ENCODE data around the gene ZHX3. TPM values are rescaled to one million over a fixed set of nuclear protein-coding genes. Genes with fewer than 3 reads are reported as not detected.

The ZHX3 gene
- total RNA-seq, 1 donor from 2014 or later: 34.5 TPM

GRCh38 chr20:41347523-41348429 is 30.2 kb upstream of the ZHX3 start:
- no peak for DNase-seq
- Histone ChIP-seq H3K27me3 (ENCODE audit: low read depth) (no peaks in the 10 kb centered on the region), H3K4me3 (no peak overlapping the region), H3K9me3 (no peaks in the 10 kb centered on the region), H3K27ac (no peak overlapping the region), H3K4me1 (no peaks in the 10 kb centered on the region), H3K36me3 (peaks cover 32% of the 10 kb centered on the region)
- no peak for ATAC-seq
- intact Hi-C loops (cut with DNase I): no loop called here
- no peak for TF ChIP-seq CTCF (IDR thresholded peaks at IDR 0.05)

- ATAC-seq (no peak), DNase-seq (no peak)
- Histone ChIP-seq H3K9me3 (no peaks in the 10 kb centered on the region), H3K36me3 (peaks cover 25% of the 10 kb centered on the region), H3K4me3 (no peak overlapping the region), H3K27me3 (ENCODE audit: low read depth) (no peaks in the 10 kb centered on the region), H3K4me1 (peaks cover 9% of the 10 kb centered on the region), H3K27ac (no peak overlapping the region)
- intact Hi-C loops (cut with DNase I): no loop called here
- no peak for TF ChIP-seq CTCF (IDR thresholded peaks at IDR 0.05)
Observed at GRCh38 chr20:41345729-41346067, 28.2 kb upstream of the ZHX3 start.

DNA sequence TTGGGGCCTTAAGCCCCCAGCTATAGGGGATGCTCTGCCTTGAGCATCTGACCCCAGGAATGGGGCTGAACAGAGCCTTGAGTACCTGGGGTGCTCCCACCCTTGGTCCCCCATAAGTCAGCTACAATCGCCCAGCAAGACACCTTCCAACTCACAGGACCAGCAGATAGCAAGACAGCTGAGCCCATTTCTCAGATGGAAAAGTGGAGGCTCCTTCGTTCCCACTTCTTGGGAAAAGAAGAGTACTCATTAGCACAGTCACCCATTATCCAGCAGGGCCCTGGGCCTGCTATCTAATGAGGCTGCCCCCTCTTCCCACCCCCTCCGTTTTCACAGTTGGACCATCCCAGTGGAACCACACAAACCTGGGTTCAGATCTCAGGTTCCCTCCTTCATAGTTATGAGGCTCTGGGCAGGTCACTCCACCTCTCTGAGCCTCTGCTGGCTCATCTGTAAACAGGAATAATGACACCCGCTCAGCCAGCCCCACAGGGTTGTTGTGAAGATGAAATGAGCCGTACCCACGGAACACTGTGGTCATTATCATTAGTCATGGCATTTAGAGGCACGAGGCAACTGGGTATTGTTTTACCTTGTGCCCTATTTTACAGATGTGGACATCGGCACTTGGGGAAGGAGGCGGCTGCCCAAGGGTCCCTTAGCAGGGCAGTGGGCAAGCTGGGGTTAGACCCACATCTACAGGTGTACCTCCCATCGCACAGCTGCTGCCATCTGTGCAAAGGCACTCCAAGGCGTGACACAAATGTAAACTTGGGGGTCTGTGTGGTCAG is 27.6 kb upstream of the ZHX3 start:
- H3K9me3 ChIP-seq: no peaks in the 10 kb centered on the region
- H3K4me3 ChIP-seq: no peak overlapping the region
- H3K4me1 ChIP-seq: peaks cover 14% of the 10 kb centered on the region
- H3K27ac ChIP-seq: no peak overlapping the region
- intact Hi-C loops (cut with DNase I): no loop called here
- DNase-seq (no peak), ATAC-seq (no peak)
- H3K27me3 ChIP-seq (ENCODE audit: low read depth): no peaks in the 10 kb centered on the region
- no peak for TF ChIP-seq CTCF (IDR thresholded peaks at IDR 0.05)
- peaks cover 23% of the 10 kb centered on the region for H3K36me3 ChIP-seq

GRCh38 chr20:41344477-41344876 is 26.9 kb upstream of the ZHX3 start:
- no peak overlapping the region for H3K27ac ChIP-seq
- no peak for DNase-seq
- intact Hi-C loops (cut with DNase I): no loop called here

More at GRCh38 chr20:41344477-41344876, 26.9 kb upstream of the ZHX3 start:
- TF ChIP-seq CTCF (IDR thresholded peaks at IDR 0.05): no peak
- Histone ChIP-seq H3K4me1 (peaks cover 19% of the 10 kb centered on the region), H3K9me3 (no peaks in the 10 kb centered on the region), H3K36me3 (peaks cover 17% of the 10 kb centered on the region), H3K4me3 (no peak overlapping the region), H3K27me3 (ENCODE audit: low read depth) (no peaks in the 10 kb centered on the region)
- no peak for ATAC-seq
